K562 (cell line): ENCODE measurements around the gene ZNF598. TPM values are rescaled to one million over a fixed set of nuclear protein-coding genes. Genes with fewer than 3 reads are reported as not detected.

ENCODE experiments used
- DIDO1 ChIP-seq: fragments of 450-650 bp; IDR thresholded peaks from 2 replicates; pipeline ENCODE4 v1.6.1; 2016; ENCODE audit warnings: low read depth, missing biosample characterization, missing genetic modification characterization
- HNRNPLL ChIP-seq: fragments of 200-400 bp; formaldehyde crosslinking; IDR thresholded peaks from 2 replicates; pipeline ENCODE4 v1.6.1; 2017; ENCODE audit warnings: low read length, low read depth, mild to moderate bottlenecking; ENCODE audit not compliant: poor library complexity, severe bottlenecking
- IFI16 ChIP-seq: fragments of 250-450 bp; sonication (Bioruptor Pico); IDR thresholded peaks from 2 replicates; pipeline ENCODE4 v2.1.2; 2022; ENCODE audit warnings: mild to moderate bottlenecking, inconsistent platforms
- KDM1A ChIP-seq, 2 experiments: fragments of 450-650 bp; IDR thresholded peaks; 2 replicates each; pipeline ENCODE4 v1.6.1; 2016; ENCODE audit warnings: mild to moderate bottlenecking in 2 of 2
- LEF1 ChIP-seq: fragments of 450-650 bp; IDR thresholded peaks from 2 replicates; pipeline ENCODE4 v1.6.1; 2016; ENCODE audit warnings: mild to moderate bottlenecking
- MAFF ChIP-seq: IDR thresholded peaks from 2 replicates; pipeline ENCODE4 v1.6.1; 2012; ENCODE audit warnings: low read length, improper control_type of control experiment
- NCOA2 ChIP-seq, 2 experiments: fragments of 450-650 bp; IDR thresholded peaks; 2 replicates each; pipeline ENCODE4 v1.6.1; 2018; ENCODE audit warnings: mild to moderate bottlenecking in 2 of 2, moderate library complexity in 1 of 2; ENCODE audit not compliant: partially characterized antibody in 2 of 2
- NCOR1 ChIP-seq: fragments of 450-650 bp; IDR thresholded peaks from 2 replicates; pipeline ENCODE4 v1.6.1; 2016; ENCODE audit warnings: mild to moderate bottlenecking, moderate library complexity
- POLR2A ChIP-seq: fragments of 450-650 bp; conservative IDR thresholded peaks from 2 replicates; pipeline ENCODE4 v1.6.1; 2016
- POLR2AphosphoS5 ChIP-seq: IDR thresholded peaks from 2 replicates; pipeline ENCODE4 v1.6.1; 2011; ENCODE audit warnings: mild to moderate bottlenecking, low read depth, low read length, moderate library complexity; ENCODE audit not compliant: control insufficient read depth, insufficient read depth
- RNF2 ChIP-seq: sonication (generic); IDR thresholded peaks from 2 replicates; pipeline ENCODE4 v1.6.1; 2016
- TBP ChIP-seq: optimal IDR thresholded peaks from 2 replicates; pipeline ENCODE3; 2011; ENCODE audit warnings: low read depth, low read length, improper control_type of control experiment
- TEAD4 ChIP-seq, 2 experiments: sonication (generic) in 1 of 2; formaldehyde crosslinking in 1 of 2; IDR thresholded peaks; 2 replicates each; pipeline versions ENCODE4 v1.6.1 to v1.8.0; 2012 to 2022; ENCODE audit warnings: borderline replicate concordance in 1 of 2, inconsistent platforms in 1 of 2, low read length in 1 of 2, mild to moderate bottlenecking in 1 of 2, missing genetic modification reagents in 1 of 2
- TFAP4 ChIP-seq: sonication (generic); formaldehyde crosslinking; IDR thresholded peaks from 2 replicates; pipeline ENCODE4 v1.8.0; 2022; ENCODE audit warnings: missing genetic modification reagents, mild to moderate bottlenecking, moderate library complexity, borderline replicate concordance
- ZBTB2 ChIP-seq: fragments of 450-650 bp; IDR thresholded peaks from 2 replicates; pipeline ENCODE4 v1.6.1; 2016; ENCODE audit warnings: antibody characterized with exemption
- ZNF347 ChIP-seq: fragments of 450-650 bp; formaldehyde crosslinking; IDR thresholded peaks from 2 replicates; pipeline ENCODE4 v1.4.0; 2020; ENCODE audit warnings: low read depth, mild to moderate bottlenecking, moderate library complexity
- polyA plus RNA-seq, 8 experiments: library from polyadenylated mRNA; depleted of rRNA in 4 of 8; stranded (reverse) in 5 of 8; unstranded in 3 of 8; fragments of >200 nt; fragmentation: Nextera tagmentation in 2 of 8; fragmentation: Illumina TruSeq in 1 of 8; extraction: Ambion mirVana in 2 of 8; extraction: Trizol in 1 of 8; gene quantifications; 2 replicates each; pipeline versions ENCODE4 v1.2.1 to v1.2.3, GENCODE V29; 2011 to 2014; ENCODE audit warnings: inconsistent platforms in 1 of 8, missing spikeins in 1 of 8
- total RNA-seq, 7 experiments: library from RNA; depleted of rRNA in 6 of 7; stranded (reverse); fragments of >200 nt in 6 of 7; fragmentation: Illumina TruSeq in 2 of 7; extraction: Trizol in 2 of 7; gene quantifications; 2 replicates each; pipeline versions ENCODE4 v1.2.1 to v1.2.3, GENCODE V29; 2011 to 2021; ENCODE audit warnings: low replicate concordance in 1 of 7
- TF ChIP-seq, protein P1 (sequence below): fragments of 250-450 bp; sonication (Bioruptor Pico); IDR thresholded peaks from 2 replicates; pipeline ENCODE4 v1.4.0; 2020; ENCODE audit warnings: borderline replicate concordance
- TF ChIP-seq, protein P2 (sequence below), 2 experiments: fragments of 200-800 bp in 1 of 2; sonication (Bioruptor generic) in 1 of 2; sonication (generic) in 1 of 2; formaldehyde crosslinking in 1 of 2; IDR thresholded peaks in 1 of 2; conservative IDR thresholded peaks in 1 of 2; 2 replicates each; pipeline versions ENCODE4 v1.5.0 to v1.6.1; 2016 to 2020; ENCODE audit warnings: missing compliant biosample characterization in 1 of 2, missing genetic modification characterization in 1 of 2, missing genetic modification reagents in 1 of 2
- TF ChIP-seq, protein P3 (sequence below): sonication (generic); formaldehyde crosslinking; IDR thresholded peaks from 2 replicates; pipeline ENCODE4 v1.4.0; 2020; ENCODE audit warnings: mild to moderate bottlenecking, missing genetic modification reagents

The ZNF598 gene
- total and polyA plus RNA-seq, 9 of the 15 experiments (the other 6 are each of a cell fraction or from before 2014, with no cell fraction given) = 0.11 to 115 (median 29.6) TPM

DNA sequence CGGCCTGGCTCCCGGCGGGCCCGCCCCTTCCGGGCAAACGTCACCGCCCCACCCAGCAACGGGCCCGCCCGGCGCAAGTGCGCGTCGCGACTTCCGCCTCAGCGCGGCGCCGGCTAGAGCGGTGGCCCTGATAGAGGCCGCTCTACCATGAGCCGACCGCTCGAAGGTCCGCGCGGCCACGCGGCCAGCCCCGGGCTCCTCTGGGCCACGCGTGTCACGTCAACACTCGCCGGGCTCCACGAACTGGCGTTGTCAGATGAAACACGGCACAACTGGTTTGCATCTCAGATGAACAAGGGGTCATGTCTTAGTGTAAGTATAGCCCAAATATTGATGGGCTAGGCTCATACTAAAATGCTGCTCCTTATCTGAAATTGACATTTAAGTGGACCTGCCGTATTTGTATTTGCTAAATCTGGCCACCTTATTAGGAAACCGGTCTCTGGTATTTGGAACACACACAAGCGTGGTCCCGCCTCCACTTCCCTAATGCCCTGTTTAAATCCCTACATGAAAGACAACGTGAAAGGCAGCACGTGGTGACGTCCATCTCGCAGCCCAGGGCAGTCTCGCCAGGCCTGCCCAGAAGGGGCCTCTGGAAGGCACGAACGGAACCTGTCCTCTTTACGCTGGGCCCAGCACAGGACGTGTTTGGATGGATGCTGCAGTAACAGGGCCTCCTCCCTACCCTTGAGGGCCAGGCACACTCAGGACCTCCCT lies at the start of gene ZNF598 (continued):
- TF ChIP-seq, protein P1, sequence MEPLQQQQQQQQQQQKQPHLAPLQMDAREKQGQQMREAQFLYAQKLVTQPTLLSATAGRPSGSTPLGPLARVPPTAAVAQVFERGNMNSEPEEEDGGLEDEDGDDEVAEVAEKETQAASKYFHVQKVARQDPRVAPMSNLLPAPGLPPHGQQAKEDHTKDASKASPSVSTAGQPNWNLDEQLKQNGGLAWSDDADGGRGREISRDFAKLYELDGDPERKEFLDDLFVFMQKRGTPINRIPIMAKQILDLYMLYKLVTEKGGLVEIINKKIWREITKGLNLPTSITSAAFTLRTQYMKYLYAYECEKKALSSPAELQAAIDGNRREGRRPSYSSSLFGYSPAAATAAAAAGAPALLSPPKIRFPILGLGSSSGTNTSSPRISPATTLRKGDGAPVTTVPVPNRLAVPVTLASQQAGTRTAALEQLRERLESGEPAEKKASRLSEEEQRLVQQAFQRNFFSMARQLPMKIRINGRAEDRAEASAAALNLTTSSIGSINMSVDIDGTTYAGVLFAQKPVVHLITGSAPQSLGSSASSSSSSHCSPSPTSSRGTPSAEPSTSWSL (CRISPR knock-in tag) = no peak
- TF ChIP-seq ZNF347 (CRISPR knock-in tag) (no peak), IFI16 (CRISPR knock-in tag) (no peak), TEAD4 (IDR thresholded peaks at IDR 0.05; ENCODE audit: low read length) (0 out of 2 replicates have a peak, but pooled peaks have one; percentile 19), TEAD4 (CRISPR knock-in tag; IDR thresholded peaks at IDR 0.05; ENCODE audit: borderline replicate concordance) (no peak), LEF1 (peak; percentile 36; the same call in 1 of the 2 replicates), KDM1A (IDR thresholded peaks at IDR 0.05) (no peak), RNF2 (peak; percentile 32; the same call in 1 of the 2 replicates), NCOA2 (IDR thresholded peaks at IDR 0.05; ENCODE audit: partially characterized antibody in 2 of 2) (no peak), MAFF (no peak), DIDO1 (tag) (0 out of 2 replicates have a peak, but pooled peaks have one; percentile 38), POLR2A (peak; percentile 96), ZBTB2 (0 out of 2 replicates have a peak, but pooled peaks have one; percentile 35), TFAP4 (CRISPR knock-in tag) (peak; percentile 78; the same call in 1 of the 2 replicates), POLR2AphosphoS5 (peak; percentile 83), NCOR1 (peak; percentile 44; the same call in 1 of the 2 replicates), HNRNPLL (peak; percentile 6), TBP (peak; percentile 86)
- TF ChIP-seq, protein P2, sequence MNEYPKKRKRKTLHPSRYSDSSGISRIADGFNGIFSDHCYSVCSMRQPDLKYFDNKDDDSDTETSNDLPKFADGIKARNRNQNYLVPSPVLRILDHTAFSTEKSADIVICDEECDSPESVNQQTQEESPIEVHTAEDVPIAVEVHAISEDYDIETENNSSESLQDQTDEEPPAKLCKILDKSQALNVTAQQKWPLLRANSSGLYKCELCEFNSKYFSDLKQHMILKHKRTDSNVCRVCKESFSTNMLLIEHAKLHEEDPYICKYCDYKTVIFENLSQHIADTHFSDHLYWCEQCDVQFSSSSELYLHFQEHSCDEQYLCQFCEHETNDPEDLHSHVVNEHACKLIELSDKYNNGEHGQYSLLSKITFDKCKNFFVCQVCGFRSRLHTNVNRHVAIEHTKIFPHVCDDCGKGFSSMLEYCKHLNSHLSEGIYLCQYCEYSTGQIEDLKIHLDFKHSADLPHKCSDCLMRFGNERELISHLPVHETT (CRISPR knock-in tag; conservative IDR thresholded peaks at IDR 0.05 in 1 of 2, IDR thresholded peaks at IDR 0.05 in 1 of 2) = peak in 1 of 2 experiments; percentile 97; a peak in 2 of 4 replicates
- TF ChIP-seq, protein P3, sequence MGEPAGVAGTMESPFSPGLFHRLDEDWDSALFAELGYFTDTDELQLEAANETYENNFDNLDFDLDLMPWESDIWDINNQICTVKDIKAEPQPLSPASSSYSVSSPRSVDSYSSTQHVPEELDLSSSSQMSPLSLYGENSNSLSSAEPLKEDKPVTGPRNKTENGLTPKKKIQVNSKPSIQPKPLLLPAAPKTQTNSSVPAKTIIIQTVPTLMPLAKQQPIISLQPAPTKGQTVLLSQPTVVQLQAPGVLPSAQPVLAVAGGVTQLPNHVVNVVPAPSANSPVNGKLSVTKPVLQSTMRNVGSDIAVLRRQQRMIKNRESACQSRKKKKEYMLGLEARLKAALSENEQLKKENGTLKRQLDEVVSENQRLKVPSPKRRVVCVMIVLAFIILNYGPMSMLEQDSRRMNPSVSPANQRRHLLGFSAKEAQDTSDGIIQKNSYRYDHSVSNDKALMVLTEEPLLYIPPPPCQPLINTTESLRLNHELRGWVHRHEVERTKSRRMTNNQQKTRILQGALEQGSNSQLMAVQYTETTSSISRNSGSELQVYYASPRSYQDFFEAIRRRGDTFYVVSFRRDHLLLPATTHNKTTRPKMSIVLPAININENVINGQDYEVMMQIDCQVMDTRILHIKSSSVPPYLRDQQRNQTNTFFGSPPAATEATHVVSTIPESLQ (CRISPR knock-in tag) = peak; percentile 93; the same call in 1 of the 2 replicates
